Vagina (tissue), 1 donor: ENCODE measurements around the gene SGK2. TPM values are rescaled to one million over a fixed set of nuclear protein-coding genes. Genes with fewer than 3 reads are reported as not detected.

ENCODE experiments used
- total RNA-seq: library from RNA; depleted of rRNA; stranded (reverse); fragments of >200 nt; gene quantifications from one replicate; pipeline ENCODE4 v1.2.3, GENCODE V29; 2016

SGK2 gene
- total RNA-seq, 1 donor from 2014 or later, result 5.4 TPM

Other genes starting within 250 kb of the SGK2 start
- 112 TPM for gene SRSF6, start 101.1 kb upstream of the SGK2 start, total RNA-seq
- gene L3MBTL1, start 51.3 kb upstream of the SGK2 start, total RNA-seq, result 20.9 TPM
- 28.0 TPM for gene IFT52, start 31.9 kb downstream of the SGK2 start, total RNA-seq
- gene MYBL2, start 108.1 kb downstream of the SGK2 start, total RNA-seq, result 1.7 TPM
- not detected for gene GTSF1L, start 168.0 kb downstream of the SGK2 start, total RNA-seq